ENCODE results near the gene GLCCI1.

Gene GLCCI1

GRCh38 chr7:8114175-8114574 is 145.6 kb downstream of the GLCCI1 start:
- intact Hi-C loops (cut with DNase I) = no loop called here
- DNase-seq = no peak

GRCh38 chr7:8115547-8116402 is 147.2 kb downstream of the GLCCI1 start:
- intact Hi-C loops (cut with DNase I) = no loop called here
- DNase-seq = no peak

DNA sequence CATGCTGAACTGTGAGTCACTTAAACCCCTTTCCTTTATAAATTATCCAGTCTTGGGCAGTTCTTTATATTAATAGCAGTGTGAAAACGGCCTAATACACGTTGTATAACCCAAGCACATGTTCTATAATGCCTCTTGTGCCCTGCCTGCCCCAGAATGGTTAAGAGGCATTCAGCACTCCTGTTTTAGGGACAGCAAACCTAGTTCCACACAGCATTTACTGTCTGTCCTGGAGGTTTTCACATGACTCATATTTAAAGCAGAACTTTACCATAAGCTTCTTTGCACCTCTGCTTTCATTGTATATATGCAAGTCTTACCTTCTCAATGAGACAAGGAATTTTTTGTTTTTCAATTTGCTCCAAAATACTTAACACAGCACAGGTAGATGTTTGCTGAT is 148.6 kb downstream of the GLCCI1 start:
- intact Hi-C loops (cut with DNase I) = no loop called here
- DNase-seq = no peak

DNA sequence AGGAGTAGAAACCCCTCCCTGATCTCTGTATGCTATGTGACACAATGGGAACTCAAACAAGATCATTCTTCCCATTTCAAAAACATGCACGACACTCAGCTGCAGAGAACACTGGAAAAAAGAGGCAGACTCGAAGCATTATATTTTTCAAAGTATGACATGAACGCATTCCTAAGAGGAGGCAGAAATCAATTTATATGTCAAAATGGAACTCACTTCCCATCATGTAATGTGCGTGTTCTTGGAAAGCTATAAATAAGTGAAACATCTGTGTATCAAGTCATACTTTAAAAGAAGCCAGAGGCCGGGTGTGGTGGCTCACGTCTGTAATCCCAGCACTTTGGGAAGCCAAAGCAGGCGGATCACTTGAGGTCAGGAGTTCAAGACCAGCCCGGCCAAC is 150.7 kb downstream of the GLCCI1 start:
- intact Hi-C loops (cut with DNase I) = no loop called here
- DNase-seq = no peak

DNA sequence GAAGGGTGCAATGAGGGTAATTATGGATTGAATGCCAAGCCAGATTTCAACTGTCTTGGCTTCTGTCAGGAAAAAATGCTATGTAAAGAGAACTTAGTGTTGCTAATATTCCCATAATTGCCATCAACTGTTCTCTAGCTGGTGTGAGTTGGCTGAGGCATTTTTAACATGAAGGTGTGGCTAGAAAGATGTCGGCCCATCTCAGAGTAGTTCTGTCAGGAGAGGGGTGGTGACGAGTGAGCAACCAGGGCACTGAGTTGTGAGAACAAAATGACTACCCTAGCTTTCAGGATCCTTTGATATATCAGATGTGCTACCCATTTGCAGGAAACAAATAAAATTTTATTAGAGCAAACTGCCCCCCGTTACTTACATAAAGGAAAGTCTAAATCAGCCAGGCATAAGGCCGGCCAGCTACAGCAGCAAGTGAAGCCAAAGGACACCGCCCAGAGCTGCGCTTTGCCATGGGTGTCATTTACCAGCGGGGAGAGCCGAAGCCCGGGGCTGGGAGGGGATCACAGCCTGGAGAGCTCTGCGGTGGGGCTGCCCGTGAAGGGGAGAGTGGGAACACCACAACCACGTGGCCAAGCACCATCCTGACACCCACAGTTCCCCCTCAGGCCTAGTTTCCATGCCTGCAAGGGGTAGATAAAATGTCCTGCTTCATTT is 151.9 kb downstream of the GLCCI1 start:
- DNase-seq = peak in 15 of 42 donors; percentile 13 to 81 (median 39)
- intact Hi-C loops (cut with DNase I) = no loop called here

GRCh38 chr7:8121243-8121642 is 152.6 kb downstream of the GLCCI1 start:
- intact Hi-C loops (cut with DNase I) = no loop called here
- DNase-seq = peak in 6 of 42 donors; percentile 14 to 56 (median 30)

DNA sequence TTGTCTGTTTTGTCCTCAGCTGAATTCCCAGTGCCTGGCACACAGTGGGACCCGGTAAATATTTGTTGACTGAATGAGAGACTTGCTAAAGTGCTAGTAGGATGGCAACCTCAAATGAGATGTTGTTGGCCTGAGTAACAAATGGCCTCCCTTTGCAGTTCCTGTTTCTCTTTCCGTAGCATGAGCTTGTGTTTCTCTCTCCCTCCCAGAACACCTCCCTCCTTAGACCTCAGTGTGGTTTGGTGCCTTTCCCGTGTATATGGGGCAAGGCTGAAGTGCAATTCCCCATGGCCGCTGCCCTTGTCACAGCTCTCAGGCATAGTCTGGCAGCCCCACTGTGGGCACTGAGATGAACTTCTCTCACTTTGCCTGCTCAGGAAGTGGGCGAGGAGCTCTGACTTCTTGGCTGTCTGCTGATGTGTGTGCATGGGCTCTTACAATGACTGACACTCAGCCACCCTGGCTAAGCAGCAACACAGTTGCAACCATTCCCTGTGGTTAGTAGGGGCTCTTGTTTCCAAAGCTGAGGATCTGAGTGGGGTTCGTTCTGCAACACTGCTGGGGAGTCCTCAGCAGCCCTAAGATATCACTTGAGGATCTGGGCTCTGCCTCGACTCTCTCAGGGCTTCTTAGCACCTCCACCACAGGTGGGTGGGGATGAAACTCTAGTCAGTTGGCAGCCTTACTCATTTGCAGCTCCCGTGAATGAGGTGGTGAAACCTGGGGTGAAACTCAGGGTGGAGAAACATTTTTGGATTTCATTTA is 157.3 kb downstream of the GLCCI1 start:
- peak in 12 of 42 donors; percentile 13 to 63 (median 34) for DNase-seq
- intact Hi-C loops (cut with DNase I) = no loop called here

- intact Hi-C loops (cut with DNase I) = no loop called here
- DNase-seq = peak in 1 of 42 donors; percentile 20
These were observed 158.1 kb downstream of the GLCCI1 start for GRCh38 chr7:8126601-8127167.

DNA sequence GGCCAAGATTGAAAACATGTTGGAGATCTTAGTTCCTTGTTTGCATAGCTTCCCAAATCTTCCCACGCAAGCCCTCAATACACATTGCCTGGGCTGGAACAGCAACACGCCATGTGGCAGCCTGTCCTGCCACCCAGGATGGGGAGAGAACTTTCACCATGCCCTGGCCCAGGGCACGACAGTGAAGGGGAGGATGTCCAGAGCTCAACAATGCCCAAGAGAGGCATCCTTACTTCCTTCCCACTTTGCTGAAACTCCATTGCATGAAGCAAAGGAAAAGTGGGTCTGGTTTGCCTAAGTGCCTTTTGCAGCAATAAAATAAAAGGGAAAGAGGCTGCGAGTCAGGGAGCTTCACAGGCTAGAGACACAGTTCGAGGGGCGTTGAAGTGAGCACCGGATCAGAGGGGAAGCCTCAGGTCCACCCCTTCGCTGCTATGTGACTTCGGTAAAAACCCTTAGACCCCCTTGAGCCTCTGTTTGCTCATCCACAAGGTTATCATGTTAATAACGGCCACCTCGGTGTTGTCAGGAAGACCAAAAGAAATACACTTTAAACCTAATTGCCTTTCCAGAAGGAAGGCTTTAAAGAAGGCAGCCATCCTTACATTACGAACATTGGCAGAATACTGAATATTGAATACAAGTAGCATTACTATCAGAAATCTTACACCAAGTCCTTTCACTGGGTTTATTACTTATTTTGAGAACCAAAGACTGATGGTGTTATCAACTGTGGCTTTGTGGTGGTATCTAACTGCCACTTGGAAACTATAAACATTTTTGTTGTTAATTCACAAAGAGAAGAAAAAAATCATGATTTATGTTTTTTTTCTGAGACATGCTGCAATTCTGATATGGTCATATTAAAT is 160.1 kb downstream of the GLCCI1 start:
- DNase-seq = no peak
- intact Hi-C loops (cut with DNase I) = no loop called here

- no peak for DNase-seq
- intact Hi-C loops (cut with DNase I) = no loop called here
These were observed 160.7 kb downstream of the GLCCI1 start for GRCh38 chr7:8129318-8129659.

DNA sequence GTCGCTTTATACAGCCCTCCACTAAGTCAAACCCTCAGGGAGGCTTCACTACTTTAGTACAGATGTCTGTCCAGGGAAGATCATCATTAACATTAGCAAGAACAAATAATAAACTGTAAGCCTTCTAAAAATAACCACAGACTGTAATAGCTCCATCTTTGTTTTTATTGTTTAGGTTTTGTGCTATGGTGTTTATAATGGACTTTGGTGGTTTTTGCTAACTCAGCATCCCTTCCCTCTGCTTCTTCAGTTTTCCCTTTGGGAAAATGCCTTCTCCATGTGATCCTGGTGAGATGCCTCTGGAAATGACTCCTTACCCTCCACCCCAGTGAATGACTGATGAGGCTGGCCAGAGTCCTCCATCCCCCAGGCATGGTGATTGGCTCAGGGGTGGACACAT is 162.1 kb downstream of the GLCCI1 start:
- intact Hi-C loops (cut with DNase I) = no loop called here
- DNase-seq = no peak

DNA sequence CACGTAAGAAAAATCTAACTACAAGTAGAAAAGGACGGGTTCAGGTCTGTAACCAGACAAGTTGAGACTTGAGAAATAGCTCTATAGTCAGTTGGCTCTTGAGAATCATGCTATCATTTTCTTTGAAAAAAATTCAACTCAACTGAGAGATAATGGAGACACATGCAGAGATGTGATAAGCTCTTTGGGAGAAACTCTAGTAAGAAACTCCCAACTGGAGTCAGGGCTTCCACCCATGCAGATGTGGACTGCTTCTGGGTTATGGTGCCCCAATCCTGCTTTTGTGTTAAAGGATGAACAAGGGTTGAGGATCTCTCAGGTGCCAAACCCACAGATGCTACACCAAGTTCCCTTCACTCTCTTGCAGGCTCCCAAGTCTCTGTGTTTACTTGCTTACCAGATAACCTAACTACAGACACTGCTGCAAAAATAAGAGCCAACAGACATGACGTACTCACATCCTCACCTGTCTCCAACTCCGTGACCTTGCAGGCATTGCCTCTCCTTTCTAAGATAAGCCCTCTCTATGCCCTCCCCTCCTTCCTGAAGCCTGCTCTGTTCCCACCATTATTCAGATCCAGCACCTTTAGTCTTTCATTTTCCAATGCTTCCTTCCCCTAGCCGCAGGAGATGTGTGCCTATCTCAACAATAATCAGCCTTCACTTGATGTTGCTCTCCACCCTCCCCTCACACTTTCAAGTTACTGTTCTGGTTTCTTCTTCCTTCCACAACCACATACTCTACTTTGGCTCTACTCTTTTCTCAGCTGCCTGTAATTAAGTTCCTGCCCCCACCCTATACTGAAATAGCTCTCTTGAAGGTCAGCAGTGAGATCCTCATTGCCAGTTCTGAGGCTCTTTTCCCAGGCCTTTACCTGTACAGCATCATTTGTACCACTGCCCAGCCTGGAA is 163.4 kb downstream of the GLCCI1 start:
- intact Hi-C loops (cut with DNase I) = no loop called here
- DNase-seq = no peak

DNA sequence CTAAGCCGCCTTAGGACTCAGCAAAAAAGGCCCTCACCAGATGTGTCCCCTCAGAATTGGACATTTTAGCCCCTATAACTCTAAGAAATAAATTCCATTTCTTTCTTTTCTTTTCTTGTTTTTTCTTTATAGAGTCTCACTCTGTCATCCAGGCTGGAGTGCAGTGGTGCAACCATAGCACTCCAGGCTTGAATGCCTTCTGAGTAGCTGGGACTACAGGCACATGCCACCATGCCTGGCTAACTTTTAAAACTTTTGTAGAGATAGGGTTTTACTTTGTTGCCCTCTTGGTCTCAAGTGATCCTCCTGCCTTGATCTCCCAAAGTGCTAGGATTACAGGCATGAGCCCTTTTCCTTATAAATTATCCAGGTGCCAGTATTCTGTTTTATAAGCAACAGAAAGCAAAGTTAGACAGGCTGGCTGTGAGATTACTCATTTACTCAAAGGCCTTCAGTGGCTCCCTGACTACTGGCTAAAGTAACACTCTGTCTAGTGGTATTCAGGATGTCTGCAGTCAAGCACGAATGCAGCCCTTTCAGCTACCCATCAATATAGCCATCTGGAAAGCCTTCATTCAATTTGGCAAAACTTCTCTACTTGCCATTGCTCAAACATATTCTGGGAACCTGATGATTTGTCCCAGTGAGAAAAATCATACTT is 164.7 kb downstream of the GLCCI1 start:
- intact Hi-C loops (cut with DNase I) = no loop called here

GRCh38 chr7:8134089-8134733 is 165.6 kb downstream of the GLCCI1 start:
- intact Hi-C loops (cut with DNase I) = no loop called here
- DNase-seq = no peak

More for the DNA sequence above, 164.7 kb downstream of the GLCCI1 start:
- no peak for DNase-seq

DNA sequence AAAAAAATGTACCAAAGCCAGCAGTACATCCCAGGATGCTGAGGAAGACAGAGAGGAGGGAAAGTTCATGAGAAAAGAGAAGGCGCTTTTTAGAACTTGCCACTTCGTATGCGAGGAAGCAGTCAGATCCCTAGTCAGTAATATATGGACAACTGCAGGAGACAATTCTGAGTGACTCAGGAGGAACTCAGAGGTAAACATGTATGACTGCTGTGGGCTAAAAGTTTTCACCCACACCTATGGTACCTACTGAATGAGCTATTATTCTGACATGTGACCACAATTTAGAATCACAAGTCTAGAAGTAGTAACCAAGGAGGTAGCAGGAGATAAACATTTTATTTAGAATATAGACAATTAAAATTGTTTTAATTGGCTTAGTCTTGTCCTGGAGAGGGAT is 166.8 kb downstream of the GLCCI1 start:
- no peak for DNase-seq
- intact Hi-C loops (cut with DNase I) = no loop called here

GRCh38 chr7:8136051-8136730 is 167.6 kb downstream of the GLCCI1 start:
- no peak for DNase-seq
- intact Hi-C loops (cut with DNase I) = no loop called here

Measured in head of caudate nucleus (tissue), 42 donors.